ENCODE measurements around the gene BLCAP.

GRCh38 chr20:37515876-37516275 is 11.8 kb downstream of the BLCAP start:
- no peak for TF ChIP-seq CTCF (IDR thresholded peaks at IDR 0.05; ENCODE audit: poor library complexity)
- TF ChIP-seq EZH2 (IDR thresholded peaks at IDR 0.05; ENCODE audit: borderline replicate concordance), result no peak

All from hepatocyte (in vitro differentiated cells).